Measurements from ENCODE around the gene NDUFB5. TPM values are rescaled to one million over a fixed set of nuclear protein-coding genes. Genes with fewer than 3 reads are reported as not detected.

The NDUFB5 gene
- total RNA-seq, 1 donor from 2014 or later: 67.3 TPM

- peaks cover 63% of the 10 kb centered on the region for H3K4me1 Mint-ChIP-seq
- H3K27ac Mint-ChIP-seq: peak overlapping the region; percentile 78
- TF ChIP-seq CTCF (IDR thresholded peaks at IDR 0.05): no peak
- no peaks in the 10 kb centered on the region for H3K9me3 Mint-ChIP-seq
- no peak for DNase-seq
- ChIA-PET POLR2A (interaction anchor here (1.0 kb wide), 2 partner anchors 13 to 46 kb away, joined by 3 read pairs; partner anchors contain the start of gene ACTL6A), CTCF (interaction anchor here (0.7 kb wide), 1 partner anchor 41 kb away, joined by 3 read pairs; no protein-coding TSS in a partner anchor)
- intact Hi-C loops (cut with micrococcal nuclease): loop anchor here (2.0 to 5.0 kb wide), 2 partner anchors 642 to 994 kb away; partner anchors contain the start of gene TTC14
- H3K27me3 Mint-ChIP-seq: no peaks in the 10 kb centered on the region
- H3K36me3 Mint-ChIP-seq (ENCODE audit: low read depth): peaks cover 27% of the 10 kb centered on the region
- peak; percentile 43 for ATAC-seq (ENCODE audit: low read depth)
- peak overlapping the region; percentile 33 for H3K4me3 Mint-ChIP-seq
These were observed 4.5 kb downstream of the NDUFB5 start for GRCh38 chr3:179608931-179609720.

- POLR2A ChIA-PET: interaction anchor here (0.6 kb wide), 1 partner anchor 39 kb away, joined by 3 read pairs; no protein-coding TSS in a partner anchor
- no peaks in the 10 kb centered on the region for H3K27me3 Mint-ChIP-seq
These were observed 5.5 kb downstream of the NDUFB5 start for GRCh38 chr3:179610066-179610465.

GRCh38 chr3:179613807-179614206, 9.2 kb downstream of the NDUFB5 start:
- ATAC-seq (ENCODE audit: low read depth): no peak
- Mint-ChIP-seq H3K4me1 (peaks cover 24% of the 10 kb centered on the region), H3K4me3 (no peak overlapping the region), H3K9me3 (no peaks in the 10 kb centered on the region), H3K27me3 (no peaks in the 10 kb centered on the region), H3K27ac (no peak overlapping the region), H3K36me3 (ENCODE audit: low read depth) (peaks cover 26% of the 10 kb centered on the region)
- ChIA-PET CTCF (no interaction called here), POLR2A (no interaction called here)
- TF ChIP-seq CTCF (IDR thresholded peaks at IDR 0.05): no peak
- DNase-seq: no peak
- intact Hi-C loops (cut with micrococcal nuclease): no loop called here

More at GRCh38 chr3:179610066-179610465, 5.5 kb downstream of the NDUFB5 start:
- H3K4me3 Mint-ChIP-seq: no peak overlapping the region
- no peaks in the 10 kb centered on the region for H3K9me3 Mint-ChIP-seq
- TF ChIP-seq CTCF (IDR thresholded peaks at IDR 0.05): no peak
- no peak overlapping the region for H3K27ac Mint-ChIP-seq
- ATAC-seq (ENCODE audit: low read depth): no peak
- peaks cover 53% of the 10 kb centered on the region for H3K4me1 Mint-ChIP-seq
- H3K36me3 Mint-ChIP-seq (ENCODE audit: low read depth): peaks cover 20% of the 10 kb centered on the region
- intact Hi-C loops (cut with micrococcal nuclease): no loop called here
- no peak for DNase-seq
- CTCF ChIA-PET: no interaction called here

- TF ChIP-seq CTCF (IDR thresholded peaks at IDR 0.05): no peak
- ATAC-seq (ENCODE audit: low read depth) (no peak), DNase-seq (no peak)
- Mint-ChIP-seq H3K4me3 (no peak overlapping the region), H3K27ac (no peak overlapping the region), H3K9me3 (no peaks in the 10 kb centered on the region), H3K36me3 (ENCODE audit: low read depth) (peaks cover 37% of the 10 kb centered on the region), H3K4me1 (peaks cover 10% of the 10 kb centered on the region), H3K27me3 (no peaks in the 10 kb centered on the region)
- intact Hi-C loops (cut with micrococcal nuclease): no loop called here
- POLR2A ChIA-PET: no interaction called here
- CTCF ChIA-PET: interaction anchor here (0.6 kb wide), 1 partner anchor 603 kb away, joined by 3 read pairs; no protein-coding TSS in a partner anchor
These were observed 11.0 kb downstream of the NDUFB5 start for GRCh38 chr3:179615458-179616173.

GRCh38 chr3:179622023-179622422, 17.4 kb downstream of the NDUFB5 start:
- H3K27ac Mint-ChIP-seq: no peak overlapping the region

More at GRCh38 chr3:179622023-179622422, 17.4 kb downstream of the NDUFB5 start:
- ChIA-PET CTCF (no interaction called here), POLR2A (no interaction called here)
- intact Hi-C loops (cut with micrococcal nuclease): no loop called here
- Mint-ChIP-seq H3K9me3 (no peaks in the 10 kb centered on the region), H3K4me3 (no peak overlapping the region), H3K36me3 (ENCODE audit: low read depth) (peaks cover 69% of the 10 kb centered on the region), H3K27me3 (no peaks in the 10 kb centered on the region), H3K4me1 (no peaks in the 10 kb centered on the region)
- no peak for ATAC-seq (ENCODE audit: low read depth)
- no peak for DNase-seq
- TF ChIP-seq CTCF (IDR thresholded peaks at IDR 0.05): no peak
